HG02970 (cell line): ENCODE data around the gene IGIP.

Source experiments
- ATAC-seq: cut with Tn5 transposase; IDR thresholded peaks from one replicate; pipeline ENCODE4 v1.9.1; 2021; ENCODE audit warnings: mild to moderate bottlenecking, moderate library complexity, moderate number of reproducible peaks; ENCODE audit not compliant: unreplicated experiment, low FRiP score

IGIP gene

GRCh38 chr5:140125637-140126036 lies at the start of gene IGIP:
Gene IGIP, plus strand, starts transcription at chr5:140125937. Its CDS starts 2,540 bp downstream, at chr5:140128477.
- no peak for ATAC-seq

GRCh38 chr5:140076142-140076541 lies 49.6 kb upstream of the IGIP start:
- no peak for ATAC-seq

GRCh38 chr5:140076788-140077187 lies 48.9 kb upstream of the IGIP start:
- ATAC-seq = no peak

- no peak for ATAC-seq
These were observed 42.6 kb upstream of the IGIP start for GRCh38 chr5:140083120-140083519.

GRCh38 chr5:140083650-140084049 lies 42.1 kb upstream of the IGIP start:
- no peak for ATAC-seq

GRCh38 chr5:140084541-140084940 lies 41.2 kb upstream of the IGIP start:
- no peak for ATAC-seq

- ATAC-seq = no peak
These were observed 35.5 kb upstream of the IGIP start for GRCh38 chr5:140090251-140090650.

- no peak for ATAC-seq
These were observed 32.6 kb upstream of the IGIP start for GRCh38 chr5:140093179-140093578.

GRCh38 chr5:140093866-140094265 lies 31.9 kb upstream of the IGIP start:
- no peak for ATAC-seq

- no peak for ATAC-seq
These were observed 30.8 kb upstream of the IGIP start for GRCh38 chr5:140094889-140095288.

GRCh38 chr5:140101179-140101578 lies 24.6 kb upstream of the IGIP start:
- ATAC-seq = no peak

GRCh38 chr5:140103154-140103553 lies 22.6 kb upstream of the IGIP start:
- no peak for ATAC-seq

- no peak for ATAC-seq
These were observed 21.6 kb upstream of the IGIP start for GRCh38 chr5:140104100-140104499.

- ATAC-seq = no peak
These were observed 19.6 kb upstream of the IGIP start for GRCh38 chr5:140106101-140106500.

GRCh38 chr5:140106805-140107311 lies 18.9 kb upstream of the IGIP start:
- no peak for ATAC-seq

GRCh38 chr5:140107312-140108092 lies 18.2 kb upstream of the IGIP start:
- ATAC-seq = peak; percentile 83

- no peak for ATAC-seq
These were observed 17.4 kb upstream of the IGIP start for GRCh38 chr5:140108093-140109017.

GRCh38 chr5:140109018-140109758 lies 16.5 kb upstream of the IGIP start:
- no peak for ATAC-seq

GRCh38 chr5:140109759-140110645 lies 15.7 kb upstream of the IGIP start:
- ATAC-seq = no peak

GRCh38 chr5:140110646-140110957 lies 15.1 kb upstream of the IGIP start:
- ATAC-seq = no peak
